ENCODE data around the gene OBSCN. TPM values are rescaled to one million over a fixed set of nuclear protein-coding genes. Genes with fewer than 3 reads are reported as not detected.

OBSCN gene
- total RNA-seq, 2 donors from 2014 or later = 34.3 to 45.2 TPM

DNA sequence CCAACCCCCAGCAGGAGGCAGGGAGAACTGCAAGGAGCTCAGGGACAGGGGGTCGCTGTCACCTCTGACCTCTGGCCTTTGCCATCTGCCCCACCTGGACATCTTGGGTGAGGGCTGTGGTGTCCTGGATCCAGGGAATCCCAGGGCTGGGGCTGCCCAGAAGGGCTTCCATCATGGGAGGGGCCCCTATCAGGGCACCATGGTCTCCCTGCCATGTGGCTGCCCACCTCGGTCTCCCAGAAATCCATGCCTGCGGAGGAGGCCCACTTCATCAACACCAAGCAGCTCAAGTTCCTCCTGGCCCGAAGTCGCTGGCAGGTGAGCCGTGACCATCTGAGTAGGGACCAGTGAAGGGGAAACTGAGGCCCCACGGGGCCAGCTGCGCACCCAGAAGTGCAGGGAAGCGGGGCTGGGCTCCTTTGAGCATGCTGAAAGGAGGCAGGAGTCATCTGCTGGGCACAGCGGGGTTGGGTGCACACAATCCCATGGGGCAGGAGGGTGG, 162.6 kb downstream of the OBSCN start:
- intact Hi-C loops (cut with DNase I) = no loop called here
- no peak for TF ChIP-seq POLR2A (IDR thresholded peaks at IDR 0.05)
- TF ChIP-seq, protein P1, sequence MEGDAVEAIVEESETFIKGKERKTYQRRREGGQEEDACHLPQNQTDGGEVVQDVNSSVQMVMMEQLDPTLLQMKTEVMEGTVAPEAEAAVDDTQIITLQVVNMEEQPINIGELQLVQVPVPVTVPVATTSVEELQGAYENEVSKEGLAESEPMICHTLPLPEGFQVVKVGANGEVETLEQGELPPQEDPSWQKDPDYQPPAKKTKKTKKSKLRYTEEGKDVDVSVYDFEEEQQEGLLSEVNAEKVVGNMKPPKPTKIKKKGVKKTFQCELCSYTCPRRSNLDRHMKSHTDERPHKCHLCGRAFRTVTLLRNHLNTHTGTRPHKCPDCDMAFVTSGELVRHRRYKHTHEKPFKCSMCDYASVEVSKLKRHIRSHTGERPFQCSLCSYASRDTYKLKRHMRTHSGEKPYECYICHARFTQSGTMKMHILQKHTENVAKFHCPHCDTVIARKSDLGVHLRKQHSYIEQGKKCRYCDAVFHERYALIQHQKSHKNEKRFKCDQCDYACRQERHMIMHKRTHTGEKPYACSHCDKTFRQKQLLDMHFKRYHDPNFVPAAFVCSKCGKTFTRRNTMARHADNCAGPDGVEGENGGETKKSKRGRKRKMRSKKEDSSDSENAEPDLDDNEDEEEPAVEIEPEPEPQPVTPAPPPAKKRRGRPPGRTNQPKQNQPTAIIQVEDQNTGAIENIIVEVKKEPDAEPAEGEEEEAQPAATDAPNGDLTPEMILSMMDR (IDR thresholded peaks at IDR 0.05) = no peak
- no peak for TF ChIP-seq POLR2AphosphoS5 (IDR thresholded peaks at IDR 0.05)
- H3K27me3 ChIP-seq (replicated peaks; ENCODE audit: insufficient read depth) = peaks cover 3% of the 10 kb centered on the region
- no peaks in the 10 kb centered on the region for H3K36me3 ChIP-seq
- H3K4me1 ChIP-seq (replicated peaks) = no peaks in the 10 kb centered on the region
- H3K27ac ChIP-seq = no peak overlapping the region
- no peak for DNase-seq (ENCODE audit: low spot score)
- no peak overlapping the region for H3K4me3 ChIP-seq
- WGBS = 85% methylated on average over 9 of the region's 10 CpGs
- no peaks in the 10 kb centered on the region for H3K9me3 ChIP-seq

DNA sequence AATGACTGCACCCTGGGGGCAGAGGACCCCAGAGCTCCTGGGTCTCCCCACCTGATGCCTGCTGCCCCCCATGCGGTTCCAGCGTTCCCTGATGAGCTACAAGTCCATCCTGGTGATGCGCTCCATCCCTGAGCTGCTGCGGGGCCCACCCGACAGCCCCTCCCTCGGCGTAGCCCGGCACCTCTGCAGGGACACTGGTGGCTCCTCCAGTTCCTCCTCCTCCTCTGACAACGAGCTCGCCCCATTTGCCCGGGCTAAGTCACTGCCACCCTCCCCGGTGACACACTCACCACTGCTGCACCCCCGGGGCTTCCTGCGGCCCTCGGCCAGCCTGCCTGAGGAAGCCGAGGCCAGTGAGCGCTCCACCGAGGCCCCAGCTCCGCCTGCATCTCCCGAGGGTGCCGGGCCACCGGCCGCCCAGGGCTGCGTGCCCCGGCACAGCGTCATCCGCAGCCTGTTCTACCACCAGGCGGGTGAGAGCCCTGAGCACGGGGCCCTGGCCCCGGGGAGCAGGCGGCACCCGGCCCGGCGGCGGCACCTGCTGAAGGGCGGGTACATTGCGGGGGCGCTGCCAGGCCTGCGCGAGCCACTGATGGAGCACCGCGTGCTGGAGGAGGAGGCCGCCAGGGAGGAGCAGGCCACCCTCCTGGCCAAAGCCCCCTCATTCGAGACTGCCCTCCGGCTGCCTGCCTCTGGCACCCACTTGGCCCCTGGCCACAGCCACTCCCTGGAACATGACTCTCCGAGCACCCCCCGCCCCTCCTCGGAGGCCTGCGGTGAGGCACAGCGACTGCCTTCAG, 163.3 kb downstream of the OBSCN start:
- H3K27ac ChIP-seq = no peak overlapping the region
- no peaks in the 10 kb centered on the region for H3K9me3 ChIP-seq
- WGBS = 64% methylated on average over 38 of the region's 50 CpGs
- TF ChIP-seq POLR2AphosphoS5 (IDR thresholded peaks at IDR 0.05) (no peak), POLR2A (IDR thresholded peaks at IDR 0.05) (no peak)
- TF ChIP-seq, protein P1 (IDR thresholded peaks at IDR 0.05) = no peak
- no peaks in the 10 kb centered on the region for H3K27me3 ChIP-seq (replicated peaks; ENCODE audit: insufficient read depth)
- H3K4me1 ChIP-seq (replicated peaks) = no peaks in the 10 kb centered on the region
- H3K36me3 ChIP-seq = no peaks in the 10 kb centered on the region
- H3K4me3 ChIP-seq = no peak overlapping the region
- intact Hi-C loops (cut with DNase I) = no loop called here
- DNase-seq (ENCODE audit: low spot score) = no peak

DNA sequence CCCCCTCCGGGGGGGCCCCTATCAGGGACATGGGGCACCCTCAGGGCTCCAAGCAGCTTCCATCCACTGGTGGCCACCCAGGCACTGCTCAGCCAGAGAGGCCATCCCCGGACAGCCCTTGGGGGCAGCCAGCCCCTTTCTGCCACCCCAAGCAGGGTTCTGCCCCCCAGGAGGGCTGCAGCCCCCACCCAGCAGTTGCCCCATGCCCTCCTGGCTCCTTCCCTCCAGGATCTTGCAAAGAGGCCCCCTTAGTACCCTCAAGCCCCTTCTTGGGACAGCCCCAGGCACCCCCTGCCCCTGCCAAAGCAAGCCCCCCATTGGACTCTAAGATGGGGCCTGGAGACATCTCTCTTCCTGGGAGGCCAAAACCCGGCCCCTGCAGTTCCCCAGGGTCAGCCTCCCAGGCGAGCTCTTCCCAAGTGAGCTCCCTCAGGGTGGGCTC, 163.9 kb downstream of the OBSCN start:
- Histone ChIP-seq H3K27ac (no peak overlapping the region), H3K9me3 (no peaks in the 10 kb centered on the region), H3K4me1 (replicated peaks) (no peaks in the 10 kb centered on the region), H3K36me3 (no peaks in the 10 kb centered on the region), H3K4me3 (no peak overlapping the region), H3K27me3 (replicated peaks; ENCODE audit: insufficient read depth) (no peaks in the 10 kb centered on the region)
- intact Hi-C loops (cut with DNase I) = no loop called here
- no peak for DNase-seq (ENCODE audit: low spot score)
- 60% methylated on average over 2 of the region's 4 CpGs for WGBS
- TF ChIP-seq POLR2AphosphoS5 (IDR thresholded peaks at IDR 0.05) (no peak), POLR2A (IDR thresholded peaks at IDR 0.05) (no peak)
- TF ChIP-seq, protein P1 (IDR thresholded peaks at IDR 0.05) = no peak

DNA sequence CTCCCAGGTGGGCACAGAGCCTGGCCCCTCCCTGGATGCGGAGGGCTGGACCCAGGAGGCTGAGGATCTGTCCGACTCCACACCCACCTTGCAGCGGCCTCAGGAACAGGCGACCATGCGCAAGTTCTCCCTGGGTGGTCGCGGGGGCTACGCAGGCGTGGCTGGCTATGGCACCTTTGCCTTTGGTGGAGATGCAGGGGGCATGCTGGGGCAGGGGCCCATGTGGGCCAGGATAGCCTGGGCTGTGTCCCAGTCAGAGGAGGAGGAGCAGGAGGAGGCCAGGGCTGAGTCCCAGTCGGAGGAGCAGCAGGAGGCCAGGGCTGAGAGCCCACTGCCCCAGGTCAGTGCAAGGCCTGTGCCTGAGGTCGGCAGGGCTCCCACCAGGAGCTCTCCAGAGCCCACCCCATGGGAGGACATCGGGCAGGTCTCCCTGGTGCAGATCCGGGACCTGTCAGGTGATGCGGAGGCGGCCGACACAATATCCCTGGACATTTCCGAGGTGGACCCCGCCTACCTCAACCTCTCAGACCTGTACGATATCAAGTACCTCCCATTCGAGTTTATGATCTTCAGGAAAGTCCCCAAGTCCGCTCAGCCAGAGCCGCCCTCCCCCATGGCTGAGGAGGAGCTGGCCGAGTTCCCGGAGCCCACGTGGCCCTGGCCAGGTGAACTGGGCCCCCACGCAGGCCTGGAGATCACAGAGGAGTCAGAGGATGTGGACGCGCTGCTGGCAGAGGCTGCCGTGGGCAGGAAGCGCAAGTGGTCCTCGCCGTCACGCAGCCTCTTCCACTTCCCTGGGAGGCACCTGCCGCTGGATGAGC, 164.5 kb downstream of the OBSCN start:
- Histone ChIP-seq H3K4me3 (no peak overlapping the region), H3K27me3 (replicated peaks; ENCODE audit: insufficient read depth) (no peaks in the 10 kb centered on the region), H3K9me3 (no peaks in the 10 kb centered on the region), H3K36me3 (no peaks in the 10 kb centered on the region), H3K4me1 (replicated peaks) (no peaks in the 10 kb centered on the region), H3K27ac (no peak overlapping the region)
- intact Hi-C loops (cut with DNase I) = no loop called here
- TF ChIP-seq POLR2A (IDR thresholded peaks at IDR 0.05) (no peak), POLR2AphosphoS5 (IDR thresholded peaks at IDR 0.05) (no peak)
- TF ChIP-seq, protein P1 (IDR thresholded peaks at IDR 0.05) = no peak
- 37% methylated on average over 32 of the region's 34 CpGs for WGBS
- no peak for DNase-seq (ENCODE audit: low spot score)

All from prostate gland (tissue), 2 donors.